ENCODE results near the gene SDHB. TPM values are rescaled to one million over a fixed set of nuclear protein-coding genes. Genes with fewer than 3 reads are reported as not detected.

The SDHB gene
- total RNA-seq, 1 donor from 2014 or later: 79.8 TPM

- intact Hi-C loops (cut with DNase I): no loop called here
- no peaks in the 10 kb centered on the region for H3K36me3 ChIP-seq
- H3K4me3 ChIP-seq: no peak overlapping the region
- peaks cover 14% of the 10 kb centered on the region for H3K27me3 ChIP-seq (ENCODE audit: low read depth)
- H3K4me1 ChIP-seq: peaks cover 17% of the 10 kb centered on the region
- DNase-seq (no peak), ATAC-seq (no peak)
- no peaks in the 10 kb centered on the region for H3K9me3 ChIP-seq
- no peak overlapping the region for H3K27ac ChIP-seq
- TF ChIP-seq CTCF (IDR thresholded peaks at IDR 0.05): no peak
Measured at GRCh38 chr1:16976966-16977365, 76.9 kb downstream of the SDHB start.

GRCh38 chr1:16975838-16976237 is 78.0 kb downstream of the SDHB start:
- intact Hi-C loops (cut with DNase I): no loop called here
- no peak for ATAC-seq
- no peak for TF ChIP-seq CTCF (IDR thresholded peaks at IDR 0.05)
- no peak for DNase-seq
- Histone ChIP-seq H3K9me3 (no peaks in the 10 kb centered on the region), H3K27ac (no peak overlapping the region), H3K27me3 (ENCODE audit: low read depth) (peaks cover 11% of the 10 kb centered on the region), H3K4me3 (no peak overlapping the region), H3K36me3 (peaks cover under 1% of the 10 kb centered on the region), H3K4me1 (peaks cover 17% of the 10 kb centered on the region)

GRCh38 chr1:16975211-16975610 is 78.6 kb downstream of the SDHB start:
- no peaks in the 10 kb centered on the region for H3K9me3 ChIP-seq
- peaks cover 11% of the 10 kb centered on the region for H3K4me1 ChIP-seq
- intact Hi-C loops (cut with DNase I): no loop called here
- peaks cover 5% of the 10 kb centered on the region for H3K27me3 ChIP-seq (ENCODE audit: low read depth)
- H3K27ac ChIP-seq: no peak overlapping the region
- DNase-seq: no peak
- no peak for TF ChIP-seq CTCF (IDR thresholded peaks at IDR 0.05)
- H3K36me3 ChIP-seq: peaks cover 6% of the 10 kb centered on the region
- no peak for ATAC-seq
- no peak overlapping the region for H3K4me3 ChIP-seq

- intact Hi-C loops (cut with DNase I): no loop called here
- Histone ChIP-seq H3K36me3 (peaks cover 10% of the 10 kb centered on the region), H3K4me3 (no peak overlapping the region), H3K27ac (no peak overlapping the region), H3K4me1 (no peaks in the 10 kb centered on the region), H3K27me3 (ENCODE audit: low read depth) (no peaks in the 10 kb centered on the region), H3K9me3 (no peaks in the 10 kb centered on the region)
- ATAC-seq: no peak
- no peak for DNase-seq
- TF ChIP-seq CTCF (IDR thresholded peaks at IDR 0.05): no peak
Measured at GRCh38 chr1:16973215-16973614, 80.6 kb downstream of the SDHB start.

- Histone ChIP-seq H3K4me1 (peaks cover 6% of the 10 kb centered on the region), H3K4me3 (no peak overlapping the region), H3K9me3 (no peaks in the 10 kb centered on the region), H3K27ac (no peak overlapping the region), H3K27me3 (ENCODE audit: low read depth) (no peaks in the 10 kb centered on the region), H3K36me3 (peaks cover 13% of the 10 kb centered on the region)
- no peak for DNase-seq
- ATAC-seq: no peak
- TF ChIP-seq CTCF (IDR thresholded peaks at IDR 0.05): no peak
- intact Hi-C loops (cut with DNase I): no loop called here
Measured at GRCh38 chr1:16972189-16972895, 81.5 kb downstream of the SDHB start.

Data from lower lobe of right lung (tissue), 2 donors.